Bronchial epithelial cell (primary cell): ENCODE results near the gene NAA40. TPM values are rescaled to one million over a fixed set of nuclear protein-coding genes. Genes with fewer than 3 reads are reported as not detected.
A peak's percentile ranks its signal among the peaks of the same experiment; 100 is the strongest.

ENCODE experiments used
- DNase-seq: peaks from one replicate; pipeline ENCODE4 v3.0.0-alpha.2; 2010; ENCODE audit warnings: low read depth
- FAIRE-seq: peaks from 2 replicates; lab custom pipeline; 2011; peaks lifted over from hg19 to GRCh38; lab: Jason Lieb, UNC
- H3K27me3 ChIP-seq: 2 replicates; pipeline ENCODE4 v1.5.1; 2011; ENCODE audit warnings: low read length; ENCODE audit not compliant: control insufficient read depth, insufficient read depth
- H3K36me3 ChIP-seq: 2 replicates; pipeline ENCODE4 v1.5.1; 2011; ENCODE audit warnings: low read length; ENCODE audit not compliant: control insufficient read depth, insufficient read depth
- H3K4me3 ChIP-seq: 2 replicates; pipeline ENCODE4 v1.5.1; 2011; ENCODE audit warnings: mild to moderate bottlenecking, low read depth, low read length, control low read depth
- CTCF ChIP-seq: IDR thresholded peaks from 2 replicates; pipeline ENCODE4 v1.5.1; 2011; ENCODE audit warnings: mild to moderate bottlenecking, moderate library complexity, low read length, control low read depth, inconsistent platforms; ENCODE audit not compliant: insufficient read depth, severe bottlenecking
- total RNA-seq: library from RNA; depleted of rRNA; stranded (reverse); fragments of >200 nt; gene quantifications from 2 replicates; pipeline ENCODE4 v1.2.1, GENCODE V29; 2014

Gene NAA40
- total RNA-seq, result 4.5 and 7.4 TPM in 2 replicates

- FAIRE-seq (no peak), DNase-seq (peak; percentile 83)
- H3K27me3 ChIP-seq, result no peaks in the 10 kb centered on the region
- no peak for TF ChIP-seq CTCF
- H3K4me3 ChIP-seq, result peak within 1 kb of the TSS; percentile 88
- H3K36me3 ChIP-seq, result no peaks in the 10 kb centered on the region
These were observed at the start of gene NAA40 for GRCh38 chr11:63938479-63939396. Gene NAA40 (plus strand): TSS chr11:63939002. CDS start chr11:63939097, 95 bp downstream.

- peak; percentile 68 for DNase-seq
- TF ChIP-seq CTCF, result no peak
- no peak for FAIRE-seq
These were observed 49.5 kb upstream of the NAA40 start for GRCh38 chr11:63889344-63889743.

GRCh38 chr11:63890368-63890767, 48.4 kb upstream of the NAA40 start:
- no peak for TF ChIP-seq CTCF
- no peak overlapping the region for H3K4me3 ChIP-seq
- no peaks in the 10 kb centered on the region for H3K27me3 ChIP-seq
- H3K36me3 ChIP-seq, result peaks cover 10% of the 10 kb centered on the region
- DNase-seq (no peak), FAIRE-seq (no peak)

More at GRCh38 chr11:63889344-63889743, 49.5 kb upstream of the NAA40 start:
- peak overlapping the region; percentile 42 for H3K4me3 ChIP-seq
- peaks cover 3% of the 10 kb centered on the region for H3K36me3 ChIP-seq
- no peaks in the 10 kb centered on the region for H3K27me3 ChIP-seq

GRCh38 chr11:63892228-63892627, 46.6 kb upstream of the NAA40 start:
- Histone ChIP-seq H3K36me3 (peaks cover 21% of the 10 kb centered on the region), H3K27me3 (no peaks in the 10 kb centered on the region), H3K4me3 (no peak overlapping the region)
- DNase-seq, result no peak
- FAIRE-seq, result no peak
- no peak for TF ChIP-seq CTCF

- Histone ChIP-seq H3K36me3 (peaks cover 24% of the 10 kb centered on the region), H3K4me3 (no peak overlapping the region), H3K27me3 (no peaks in the 10 kb centered on the region)
- FAIRE-seq (no peak), DNase-seq (no peak)
- TF ChIP-seq CTCF, result no peak
These were observed 45.4 kb upstream of the NAA40 start for GRCh38 chr11:63893355-63893754.
